ENCODE measurements around the gene MTREX.

Gene MTREX

GRCh38 chr5:55344392-55344992 is 36.7 kb downstream of the MTREX start:
- no peak overlapping the region for H3K27ac ChIP-seq (ENCODE audit: low read length)
- peaks cover 17% of the 10 kb centered on the region; the same call in 1 of the 2 replicates for H3K36me3 ChIP-seq (ENCODE audit: control insufficient read depth, insufficient read depth, low read length)
- H3K9me3 ChIP-seq (ENCODE audit: control insufficient read depth, insufficient read depth, low read length) = no peaks in the 10 kb centered on the region
- H3K4me3 ChIP-seq (ENCODE audit: low read length) = no peak overlapping the region
- 100% methylated on average over 1 of the region's 2 CpGs for WGBS (ENCODE audit: insufficient coverage, insufficient read length)
- H3K27me3 ChIP-seq (ENCODE audit: control insufficient read depth, insufficient read depth, low read length) = no peaks in the 10 kb centered on the region
- DNase-seq (ENCODE audit: low read depth, low spot score) = peak; percentile 25
- H3K4me1 ChIP-seq (ENCODE audit: control insufficient read depth, insufficient read depth, low read length) = no peaks in the 10 kb centered on the region

- peaks cover 17% of the 10 kb centered on the region; the same call in 1 of the 2 replicates for H3K36me3 ChIP-seq (ENCODE audit: control insufficient read depth, insufficient read depth, low read length)
Measured at GRCh38 chr5:55345327-55345726, 37.5 kb downstream of the MTREX start.

GRCh38 chr5:55347786-55348185 is 40.0 kb downstream of the MTREX start:
- Histone ChIP-seq H3K4me1 (ENCODE audit: control insufficient read depth, insufficient read depth, low read length) (no peaks in the 10 kb centered on the region), H3K27me3 (ENCODE audit: control insufficient read depth, insufficient read depth, low read length) (no peaks in the 10 kb centered on the region), H3K27ac (ENCODE audit: low read length) (no peak overlapping the region), H3K36me3 (ENCODE audit: control insufficient read depth, insufficient read depth, low read length) (peaks cover 17% of the 10 kb centered on the region; the same call in 1 of the 2 replicates), H3K9me3 (ENCODE audit: control insufficient read depth, insufficient read depth, low read length) (no peaks in the 10 kb centered on the region), H3K4me3 (ENCODE audit: low read length) (no peak overlapping the region)
- DNase-seq (ENCODE audit: low read depth, low spot score) = no peak
- no CpG with 5 or more reads among the region's 3 CpGs for WGBS (ENCODE audit: insufficient coverage, insufficient read length)

More at GRCh38 chr5:55345327-55345726, 37.5 kb downstream of the MTREX start:
- no peak for DNase-seq (ENCODE audit: low read depth, low spot score)
- H3K4me3 ChIP-seq (ENCODE audit: low read length) = no peak overlapping the region
- no peaks in the 10 kb centered on the region for H3K27me3 ChIP-seq (ENCODE audit: control insufficient read depth, insufficient read depth, low read length)
- no peaks in the 10 kb centered on the region for H3K9me3 ChIP-seq (ENCODE audit: control insufficient read depth, insufficient read depth, low read length)
- no peak overlapping the region for H3K27ac ChIP-seq (ENCODE audit: low read length)
- H3K4me1 ChIP-seq (ENCODE audit: control insufficient read depth, insufficient read depth, low read length) = no peaks in the 10 kb centered on the region
- no CpG with 5 or more reads among the region's 4 CpGs for WGBS (ENCODE audit: insufficient coverage, insufficient read length)

GRCh38 chr5:55350754-55351153 is 43.0 kb downstream of the MTREX start:
- H3K36me3 ChIP-seq (ENCODE audit: control insufficient read depth, insufficient read depth, low read length) = peaks cover 12% of the 10 kb centered on the region; the same call in 1 of the 2 replicates
- no CpG with 5 or more reads among the region's 1 CpG for WGBS (ENCODE audit: insufficient coverage, insufficient read length)
- H3K27me3 ChIP-seq (ENCODE audit: control insufficient read depth, insufficient read depth, low read length) = no peaks in the 10 kb centered on the region
- no peaks in the 10 kb centered on the region for H3K9me3 ChIP-seq (ENCODE audit: control insufficient read depth, insufficient read depth, low read length)
- no peak overlapping the region for H3K4me3 ChIP-seq (ENCODE audit: low read length)
- DNase-seq (ENCODE audit: low read depth, low spot score) = no peak
- no peaks in the 10 kb centered on the region for H3K4me1 ChIP-seq (ENCODE audit: control insufficient read depth, insufficient read depth, low read length)
- no peak overlapping the region for H3K27ac ChIP-seq (ENCODE audit: low read length)

GRCh38 chr5:55356896-55357295 is 49.1 kb downstream of the MTREX start:
- Histone ChIP-seq H3K27ac (ENCODE audit: low read length) (no peak overlapping the region), H3K27me3 (ENCODE audit: control insufficient read depth, insufficient read depth, low read length) (no peaks in the 10 kb centered on the region), H3K36me3 (ENCODE audit: control insufficient read depth, insufficient read depth, low read length) (peaks cover 3% of the 10 kb centered on the region; the same call in 1 of the 2 replicates), H3K4me3 (ENCODE audit: low read length) (no peak overlapping the region), H3K4me1 (ENCODE audit: control insufficient read depth, insufficient read depth, low read length) (no peaks in the 10 kb centered on the region), H3K9me3 (ENCODE audit: control insufficient read depth, insufficient read depth, low read length) (no peaks in the 10 kb centered on the region)
- DNase-seq (ENCODE audit: low read depth, low spot score) = no peak
- no CpG with 5 or more reads among the region's 4 CpGs for WGBS (ENCODE audit: insufficient coverage, insufficient read length)

GRCh38 chr5:55360190-55360589 is 52.4 kb downstream of the MTREX start:
- no peak overlapping the region for H3K4me3 ChIP-seq (ENCODE audit: low read length)
- H3K27me3 ChIP-seq (ENCODE audit: control insufficient read depth, insufficient read depth, low read length) = no peaks in the 10 kb centered on the region
- H3K4me1 ChIP-seq (ENCODE audit: control insufficient read depth, insufficient read depth, low read length) = no peaks in the 10 kb centered on the region
- no peak overlapping the region for H3K27ac ChIP-seq (ENCODE audit: low read length)
- DNase-seq (ENCODE audit: low read depth, low spot score) = no peak
- H3K36me3 ChIP-seq (ENCODE audit: control insufficient read depth, insufficient read depth, low read length) = peaks cover 3% of the 10 kb centered on the region; the same call in 1 of the 2 replicates
- no CpG with 5 or more reads among the region's 2 CpGs for WGBS (ENCODE audit: insufficient coverage, insufficient read length)
- H3K9me3 ChIP-seq (ENCODE audit: control insufficient read depth, insufficient read depth, low read length) = no peaks in the 10 kb centered on the region

GRCh38 chr5:55363856-55364255 is 56.1 kb downstream of the MTREX start:
- DNase-seq (ENCODE audit: low read depth, low spot score) = no peak
- H3K27me3 ChIP-seq (ENCODE audit: control insufficient read depth, insufficient read depth, low read length) = no peaks in the 10 kb centered on the region
- H3K4me3 ChIP-seq (ENCODE audit: low read length) = no peak overlapping the region
- no peaks in the 10 kb centered on the region for H3K4me1 ChIP-seq (ENCODE audit: control insufficient read depth, insufficient read depth, low read length)
- H3K36me3 ChIP-seq (ENCODE audit: control insufficient read depth, insufficient read depth, low read length) = no peaks in the 10 kb centered on the region; the same call in 1 of the 2 replicates
- H3K27ac ChIP-seq (ENCODE audit: low read length) = no peak overlapping the region
- WGBS (ENCODE audit: insufficient coverage, insufficient read length) = no CpG with 5 or more reads among the region's 3 CpGs
- no peaks in the 10 kb centered on the region for H3K9me3 ChIP-seq (ENCODE audit: control insufficient read depth, insufficient read depth, low read length)

GRCh38 chr5:55364537-55365055 is 56.8 kb downstream of the MTREX start:
- Histone ChIP-seq H3K36me3 (ENCODE audit: control insufficient read depth, insufficient read depth, low read length) (no peaks in the 10 kb centered on the region; the same call in 1 of the 2 replicates), H3K4me3 (ENCODE audit: low read length) (no peak overlapping the region), H3K27ac (ENCODE audit: low read length) (no peak overlapping the region), H3K9me3 (ENCODE audit: control insufficient read depth, insufficient read depth, low read length) (no peaks in the 10 kb centered on the region), H3K27me3 (ENCODE audit: control insufficient read depth, insufficient read depth, low read length) (no peaks in the 10 kb centered on the region), H3K4me1 (ENCODE audit: control insufficient read depth, insufficient read depth, low read length) (no peaks in the 10 kb centered on the region)
- WGBS (ENCODE audit: insufficient coverage, insufficient read length) = no CpG with 5 or more reads among the region's 4 CpGs
- no peak for DNase-seq (ENCODE audit: low read depth, low spot score)

GRCh38 chr5:55370291-55370925 is 62.6 kb downstream of the MTREX start:
- no peaks in the 10 kb centered on the region for H3K36me3 ChIP-seq (ENCODE audit: control insufficient read depth, insufficient read depth, low read length)
- DNase-seq (ENCODE audit: low read depth, low spot score) = no peak
- WGBS (ENCODE audit: insufficient coverage, insufficient read length) = no CpG with 5 or more reads among the region's 1 CpG
- no peaks in the 10 kb centered on the region for H3K27me3 ChIP-seq (ENCODE audit: control insufficient read depth, insufficient read depth, low read length)
- no peaks in the 10 kb centered on the region for H3K4me1 ChIP-seq (ENCODE audit: control insufficient read depth, insufficient read depth, low read length)
- H3K9me3 ChIP-seq (ENCODE audit: control insufficient read depth, insufficient read depth, low read length) = no peaks in the 10 kb centered on the region; the same call in 1 of the 2 replicates
- no peak overlapping the region for H3K27ac ChIP-seq (ENCODE audit: low read length)
- H3K4me3 ChIP-seq (ENCODE audit: low read length) = no peak overlapping the region

GRCh38 chr5:55371145-55371544 is 63.4 kb downstream of the MTREX start:
- Histone ChIP-seq H3K27ac (ENCODE audit: low read length) (no peak overlapping the region), H3K36me3 (ENCODE audit: control insufficient read depth, insufficient read depth, low read length) (no peaks in the 10 kb centered on the region)
- no CpG with 5 or more reads among the region's 1 CpG for WGBS (ENCODE audit: insufficient coverage, insufficient read length)

More at GRCh38 chr5:55371145-55371544, 63.4 kb downstream of the MTREX start:
- no peak for DNase-seq (ENCODE audit: low read depth, low spot score)
- Histone ChIP-seq H3K4me3 (ENCODE audit: low read length) (no peak overlapping the region), H3K27me3 (ENCODE audit: control insufficient read depth, insufficient read depth, low read length) (no peaks in the 10 kb centered on the region), H3K9me3 (ENCODE audit: control insufficient read depth, insufficient read depth, low read length) (no peaks in the 10 kb centered on the region; the same call in 1 of the 2 replicates), H3K4me1 (ENCODE audit: control insufficient read depth, insufficient read depth, low read length) (no peaks in the 10 kb centered on the region)

Measured in iPS DF 6.9 (cell line).